Fibroblast of the aortic adventitia (primary cell): Measurements from ENCODE around the gene CORO7. TPM values are rescaled to one million over a fixed set of nuclear protein-coding genes. Genes with fewer than 3 reads are reported as not detected.

Experiments
- DNase-seq: peaks from one replicate; pipeline ENCODE4 v3.0.0-alpha.2; 2010; ENCODE audit warnings: low read depth
- H3K4me3 ChIP-seq: 2 replicates; pipeline ENCODE4 v1.5.1; 2011; ENCODE audit warnings: low read depth, mild to moderate bottlenecking, control low read depth, low read length, moderate library complexity
- CTCF ChIP-seq: IDR thresholded peaks from 2 replicates; pipeline ENCODE4 v1.5.1; 2011; ENCODE audit warnings: mild to moderate bottlenecking, low read length, control low read depth, inconsistent platforms; ENCODE audit not compliant: insufficient read depth
- total RNA-seq: library from RNA; depleted of rRNA; stranded (reverse); fragments of >200 nt; gene quantifications from 2 replicates; pipeline ENCODE4 v1.2.3, GENCODE V29; 2012; ENCODE audit warnings: low replicate concordance

The CORO7 gene
- total RNA-seq, 1 donor, result 16.7 TPM

GRCh38 chr16:4330277-4330874, 86.0 kb downstream of the CORO7 start:
- DNase-seq, result peak; percentile 71
- peak; percentile 98 for TF ChIP-seq CTCF
- H3K4me3 ChIP-seq, result no peak overlapping the region

GRCh38 chr16:4328782-4329775, 87.3 kb downstream of the CORO7 start:
- no peak for TF ChIP-seq CTCF
- H3K4me3 ChIP-seq, result no peak overlapping the region
- no peak for DNase-seq

- DNase-seq, result peak; percentile 68
- TF ChIP-seq CTCF, result peak; percentile 76
- peak overlapping the region; percentile 44 for H3K4me3 ChIP-seq
Measured at GRCh38 chr16:4328046-4328781, 88.2 kb downstream of the CORO7 start.

- no peak for TF ChIP-seq CTCF
- H3K4me3 ChIP-seq, result peak overlapping the region; percentile 44
- DNase-seq, result no peak
Measured at GRCh38 chr16:4327386-4328045, 88.9 kb downstream of the CORO7 start.

GRCh38 chr16:4325253-4325758, 91.1 kb downstream of the CORO7 start:
- H3K4me3 ChIP-seq, result no peak overlapping the region
- DNase-seq, result no peak
- no peak for TF ChIP-seq CTCF

- TF ChIP-seq CTCF, result no peak
- no peak for DNase-seq
- peak overlapping the region; percentile 17 for H3K4me3 ChIP-seq
Measured at GRCh38 chr16:4324492-4325252, 91.7 kb downstream of the CORO7 start.
